SJCRH30 (cell line): ENCODE results near the gene BHLHA15. TPM values are rescaled to one million over a fixed set of nuclear protein-coding genes. Genes with fewer than 3 reads are reported as not detected.

Experiments
- DNase-seq, 2 experiments: peaks; one replicate each; pipeline ENCODE4 v3.0.0-alpha.2; 2015 to 2020
- H3K27ac ChIP-seq: fragments of 250-450 bp; sonication (Bioruptor Pico); 2 replicates; pipeline ENCODE4 v1.5.1; 2020; ENCODE audit warnings: mild to moderate bottlenecking, moderate library complexity
- H3K27me3 ChIP-seq: fragments of 250-450 bp; sonication (Bioruptor Pico); 2 replicates; pipeline ENCODE4 v1.5.1; 2020; ENCODE audit warnings: mild to moderate bottlenecking, moderate library complexity
- H3K36me3 ChIP-seq: fragments of 250-450 bp; sonication (Bioruptor Pico); 2 replicates; pipeline ENCODE4 v1.5.1; 2020; ENCODE audit warnings: mild to moderate bottlenecking, moderate library complexity
- H3K4me1 ChIP-seq: fragments of 250-450 bp; sonication (Bioruptor Pico); 2 replicates; pipeline ENCODE4 v1.5.1; 2020; ENCODE audit warnings: mild to moderate bottlenecking, moderate library complexity
- H3K4me3 ChIP-seq: fragments of 250-450 bp; sonication (Bioruptor Pico); 2 replicates; pipeline ENCODE4 v1.5.1; 2020; ENCODE audit warnings: mild to moderate bottlenecking, moderate library complexity
- H3K9me3 ChIP-seq: fragments of 250-450 bp; sonication (Bioruptor Pico); replicated peaks from 2 replicates; pipeline ENCODE4 v1.5.1; 2020; ENCODE audit warnings: mild to moderate bottlenecking, moderate library complexity
- total RNA-seq: library from RNA; depleted of rRNA; stranded (reverse); fragments of >200 nt; shearing (Covaris generic); gene quantifications from 2 replicates; pipeline ENCODE4 v1.2.3, GENCODE V29; 2014; rRNA removed

Gene BHLHA15
- total RNA-seq, 1 experiment from 2014 or later, result not detected

- Histone ChIP-seq H3K9me3 (no peaks in the 10 kb centered on the region), H3K4me1 (peaks cover 13% of the 10 kb centered on the region; the same call in 1 of the 2 replicates), H3K27ac (peak within 1 kb of the TSS; percentile 74), H3K4me3 (peak within 1 kb of the TSS; percentile 85), H3K36me3 (no peaks in the 10 kb centered on the region), H3K27me3 (no peaks in the 10 kb centered on the region)
- DNase-seq, result peak; percentile 88 to 91
Observed at GRCh38 chr7:98251601-98252424, 40.6 kb downstream of the BHLHA15 start, which contains the start of gene TECPR1. TSS of gene TECPR1 (minus strand) at chr7:98252232. CDS start at chr7:98246146, 6,086 bp downstream.

- no peaks in the 10 kb centered on the region for H3K36me3 ChIP-seq
- H3K4me3 ChIP-seq, result peak overlapping the region; percentile 85
- H3K27ac ChIP-seq, result peak overlapping the region; percentile 74
- no peak for DNase-seq
- H3K27me3 ChIP-seq, result no peaks in the 10 kb centered on the region
- peaks cover 13% of the 10 kb centered on the region; the same call in 1 of the 2 replicates for H3K4me1 ChIP-seq
- H3K9me3 ChIP-seq, result no peaks in the 10 kb centered on the region
Observed at GRCh38 chr7:98252425-98253054, 41.3 kb downstream of the BHLHA15 start.

DNA sequence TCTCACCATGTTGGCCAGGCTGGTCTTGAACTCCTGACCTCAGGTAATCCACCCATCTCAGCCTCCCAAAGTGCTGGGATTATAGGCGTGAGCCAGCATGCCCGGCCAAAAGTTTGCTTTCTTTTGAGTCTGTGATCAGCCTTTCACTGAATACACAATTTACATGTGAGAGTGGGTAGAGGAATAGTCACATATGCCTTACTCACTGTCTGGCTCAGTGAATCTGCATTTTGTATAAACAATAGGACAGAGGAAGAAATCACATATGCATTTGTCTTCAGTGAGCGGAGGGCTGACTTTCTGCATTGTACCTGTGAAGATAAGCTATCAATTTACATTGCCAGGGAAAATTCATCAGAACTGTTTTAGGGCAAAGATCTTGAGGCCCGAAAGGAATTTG is 43.3 kb downstream of the BHLHA15 start:
- Histone ChIP-seq H3K36me3 (no peaks in the 10 kb centered on the region), H3K4me1 (peaks cover 13% of the 10 kb centered on the region; the same call in 1 of the 2 replicates), H3K27ac (no peak overlapping the region), H3K4me3 (no peak overlapping the region), H3K27me3 (no peaks in the 10 kb centered on the region), H3K9me3 (no peaks in the 10 kb centered on the region)
- DNase-seq, result no peak

DNA sequence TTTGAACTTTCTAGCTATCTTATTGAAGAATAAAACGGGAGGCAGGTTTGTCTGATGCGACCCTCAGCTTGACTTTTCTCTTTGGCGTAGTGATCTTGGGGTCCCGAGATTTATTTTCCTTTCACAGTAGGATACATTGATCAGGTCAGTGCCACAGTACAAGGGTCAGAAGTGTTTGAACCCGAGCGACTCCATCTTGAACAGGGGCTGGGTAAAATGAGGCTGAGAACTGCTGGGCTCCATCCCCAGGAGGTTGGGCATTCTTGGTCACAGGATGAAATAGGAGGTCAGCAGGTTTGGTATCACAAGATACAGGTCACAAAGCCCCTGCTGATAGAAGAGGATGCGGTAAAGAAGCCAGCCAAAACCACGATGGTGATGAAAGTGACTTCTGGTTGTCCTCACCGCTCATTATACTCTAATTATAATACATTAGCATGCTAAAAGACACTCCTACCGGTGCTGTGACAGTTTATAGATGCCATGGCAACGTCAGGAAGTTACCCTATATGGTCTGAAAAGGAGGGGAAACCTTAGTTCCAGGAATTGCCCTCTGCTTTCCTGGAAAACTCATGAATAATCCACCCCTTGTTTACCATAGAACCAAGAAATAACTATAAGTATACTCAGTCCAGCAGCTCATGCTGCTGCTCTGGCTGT is 43.8 kb downstream of the BHLHA15 start:
- Histone ChIP-seq H3K4me1 (peaks cover 13% of the 10 kb centered on the region; the same call in 1 of the 2 replicates), H3K27me3 (no peaks in the 10 kb centered on the region), H3K27ac (no peak overlapping the region), H3K9me3 (no peaks in the 10 kb centered on the region), H3K4me3 (no peak overlapping the region), H3K36me3 (no peaks in the 10 kb centered on the region)
- no peak for DNase-seq

DNA sequence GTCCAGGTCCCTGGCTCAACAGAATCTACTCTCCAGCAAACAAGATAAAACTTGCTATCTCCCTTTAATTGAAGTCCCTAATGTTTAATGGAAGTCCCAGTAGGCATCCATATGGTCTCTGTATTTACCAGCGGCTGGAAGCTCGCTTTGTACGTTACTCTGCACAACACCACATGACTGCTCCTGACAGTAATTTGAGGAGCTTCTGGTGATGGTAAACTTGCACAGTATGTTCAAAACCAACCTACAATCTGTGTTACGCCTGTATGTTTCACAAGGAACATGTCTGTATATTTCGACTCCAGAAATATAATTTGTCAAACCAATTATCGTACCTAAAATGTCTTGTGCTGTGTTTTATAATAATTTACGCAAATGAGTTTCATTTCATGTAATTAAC is 45.2 kb downstream of the BHLHA15 start:
- Histone ChIP-seq H3K36me3 (0 out of 2 replicates have a peak, but pooled peaks cover 4% of the 10 kb centered on the region), H3K27ac (no peak overlapping the region), H3K4me1 (peaks cover 6% of the 10 kb centered on the region; the same call in 1 of the 2 replicates), H3K9me3 (no peaks in the 10 kb centered on the region), H3K4me3 (no peak overlapping the region), H3K27me3 (no peaks in the 10 kb centered on the region)
- no peak for DNase-seq

DNA sequence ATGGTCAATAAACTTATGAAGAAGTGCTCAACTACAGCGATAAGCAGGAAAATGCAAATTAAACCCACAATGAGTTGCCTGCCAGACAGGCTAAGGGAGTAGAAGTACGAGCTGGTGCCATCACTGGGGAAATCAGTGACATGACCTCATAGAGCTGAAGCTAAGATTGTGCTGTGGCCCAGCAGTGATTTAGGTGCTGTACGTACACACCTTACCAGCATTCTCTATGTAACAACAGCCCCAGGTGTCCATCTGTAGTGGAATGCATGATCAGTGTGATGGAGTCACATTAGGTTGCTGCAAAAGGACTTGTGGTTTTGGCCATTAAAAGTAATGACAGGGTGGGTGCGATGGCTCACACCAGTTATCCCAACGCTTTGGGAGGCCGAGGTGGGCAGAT is 46.5 kb downstream of the BHLHA15 start:
- H3K27me3 ChIP-seq, result no peaks in the 10 kb centered on the region
- no peak overlapping the region for H3K27ac ChIP-seq
- H3K4me3 ChIP-seq, result no peak overlapping the region
- 0 out of 2 replicates have a peak, but pooled peaks cover 4% of the 10 kb centered on the region for H3K36me3 ChIP-seq
- H3K4me1 ChIP-seq, result peaks cover 5% of the 10 kb centered on the region; the same call in 1 of the 2 replicates
- DNase-seq, result no peak
- H3K9me3 ChIP-seq, result no peaks in the 10 kb centered on the region

Other genes starting within 250 kb of the BHLHA15 start
- gene OCM2, start 221.2 kb upstream of the BHLHA15 start, total RNA-seq, result not detected in 2 replicates
- 15.9 and 16.1 TPM in 2 replicates for gene LMTK2, start 104.6 kb upstream of the BHLHA15 start, total RNA-seq
- 12.9 and 14.5 TPM in 2 replicates for gene TECPR1, start 40.8 kb downstream of the BHLHA15 start, total RNA-seq
- gene BRI3, start 70.2 kb downstream of the BHLHA15 start, total RNA-seq, result 43.7 and 51.9 TPM in 2 replicates
- 20.8 and 21.7 TPM in 2 replicates for gene BAIAP2L1, start 189.7 kb downstream of the BHLHA15 start, total RNA-seq